Measurements from ENCODE around the gene EPSTI1.

Gene EPSTI1

DNA sequence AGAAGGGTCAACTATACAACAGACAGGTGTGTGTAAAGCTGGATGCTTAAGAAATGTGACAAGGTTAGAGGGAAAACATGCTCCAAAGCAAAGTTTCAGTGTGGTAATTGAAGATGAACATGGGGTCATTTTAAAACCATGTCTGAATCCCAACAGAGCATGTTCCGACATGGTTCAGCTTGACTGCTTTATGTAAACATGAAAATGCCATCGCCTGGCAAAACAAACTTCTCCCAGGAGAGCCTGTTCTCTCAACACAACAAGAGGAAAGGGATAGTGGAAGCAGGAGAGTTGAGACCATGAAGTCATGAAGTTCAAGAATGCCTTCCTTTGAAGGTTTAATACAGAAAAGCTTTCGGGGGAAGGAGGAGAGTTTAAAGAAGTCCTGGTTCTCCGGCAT, 85.8 kb downstream of the EPSTI1 start:
- TF ChIP-seq, protein P1, sequence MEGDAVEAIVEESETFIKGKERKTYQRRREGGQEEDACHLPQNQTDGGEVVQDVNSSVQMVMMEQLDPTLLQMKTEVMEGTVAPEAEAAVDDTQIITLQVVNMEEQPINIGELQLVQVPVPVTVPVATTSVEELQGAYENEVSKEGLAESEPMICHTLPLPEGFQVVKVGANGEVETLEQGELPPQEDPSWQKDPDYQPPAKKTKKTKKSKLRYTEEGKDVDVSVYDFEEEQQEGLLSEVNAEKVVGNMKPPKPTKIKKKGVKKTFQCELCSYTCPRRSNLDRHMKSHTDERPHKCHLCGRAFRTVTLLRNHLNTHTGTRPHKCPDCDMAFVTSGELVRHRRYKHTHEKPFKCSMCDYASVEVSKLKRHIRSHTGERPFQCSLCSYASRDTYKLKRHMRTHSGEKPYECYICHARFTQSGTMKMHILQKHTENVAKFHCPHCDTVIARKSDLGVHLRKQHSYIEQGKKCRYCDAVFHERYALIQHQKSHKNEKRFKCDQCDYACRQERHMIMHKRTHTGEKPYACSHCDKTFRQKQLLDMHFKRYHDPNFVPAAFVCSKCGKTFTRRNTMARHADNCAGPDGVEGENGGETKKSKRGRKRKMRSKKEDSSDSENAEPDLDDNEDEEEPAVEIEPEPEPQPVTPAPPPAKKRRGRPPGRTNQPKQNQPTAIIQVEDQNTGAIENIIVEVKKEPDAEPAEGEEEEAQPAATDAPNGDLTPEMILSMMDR (IDR thresholded peaks at IDR 0.05; ENCODE audit: insufficient read depth, low read depth, low read length, missing control alignments): no peak
- no peak for DNase-seq (ENCODE audit: low read depth)
- H3K4me3 ChIP-seq (ENCODE audit: low read depth, low read length): no peak overlapping the region

DNA sequence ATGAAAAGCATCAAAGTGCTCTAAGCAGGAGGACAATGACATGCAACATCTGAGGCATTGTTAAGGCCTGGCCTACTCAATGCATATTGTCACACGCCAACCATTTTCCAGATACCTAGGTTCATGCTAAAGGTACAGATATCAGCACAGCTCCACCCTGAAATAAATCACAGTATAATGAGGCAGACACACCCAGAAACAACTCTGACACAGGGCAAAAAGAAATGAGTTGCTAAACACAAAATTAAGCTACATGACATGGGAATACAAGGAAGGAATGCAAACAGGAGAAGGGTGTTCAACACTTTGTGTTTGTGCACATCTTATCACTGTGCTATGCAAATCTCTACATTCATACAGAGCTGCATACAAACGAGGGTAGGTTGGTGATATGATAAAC, 86.5 kb downstream of the EPSTI1 start:
- TF ChIP-seq, protein P1 (IDR thresholded peaks at IDR 0.05; ENCODE audit: insufficient read depth, low read depth, low read length, missing control alignments): no peak
- DNase-seq (ENCODE audit: low read depth): no peak
- H3K4me3 ChIP-seq (ENCODE audit: low read depth, low read length): no peak overlapping the region

DNA sequence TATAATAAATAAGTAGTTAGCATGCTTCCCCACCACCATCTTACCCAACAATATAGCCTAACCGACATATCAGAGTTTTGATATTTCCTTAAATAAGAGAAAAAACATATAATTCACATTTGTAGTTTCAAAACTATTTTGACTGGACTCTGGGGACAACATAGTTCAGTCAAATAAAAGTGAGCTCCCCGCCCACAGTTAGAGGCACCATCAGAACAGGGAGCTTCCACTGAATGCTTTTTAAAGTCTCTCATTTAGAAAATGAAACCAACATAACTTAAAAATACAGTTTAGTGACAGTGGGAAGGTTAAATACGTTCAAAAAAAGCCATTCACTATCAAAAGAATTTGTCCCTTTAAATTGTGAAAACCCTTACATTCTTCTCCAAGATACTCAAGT, 92.8 kb downstream of the EPSTI1 start:
- H3K4me3 ChIP-seq (ENCODE audit: low read depth, low read length): no peak overlapping the region
- peak; percentile 28 for DNase-seq (ENCODE audit: low read depth)
- TF ChIP-seq, protein P1 (IDR thresholded peaks at IDR 0.05; ENCODE audit: insufficient read depth, low read depth, low read length, missing control alignments): no peak

DNA sequence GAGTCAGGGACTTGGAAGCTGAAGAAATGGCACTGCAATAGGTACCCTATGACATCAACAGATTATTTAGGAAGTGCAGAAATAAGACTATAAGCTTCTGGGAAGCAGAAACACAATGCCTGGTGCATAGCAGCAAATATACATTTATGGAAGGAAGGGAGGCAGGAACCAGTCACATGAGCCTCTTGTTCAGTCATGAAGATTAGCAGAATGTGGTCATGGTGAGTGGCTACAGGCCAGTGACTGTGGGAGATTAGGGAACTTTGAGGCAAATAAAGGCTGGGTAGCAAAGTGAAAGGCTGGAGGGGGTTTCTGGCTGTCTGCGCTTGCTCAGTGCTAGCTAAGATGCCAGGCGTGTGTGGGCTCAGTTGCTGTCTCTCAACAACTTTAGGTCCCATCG, 96.3 kb downstream of the EPSTI1 start:
- TF ChIP-seq, protein P1 (IDR thresholded peaks at IDR 0.05; ENCODE audit: insufficient read depth, low read depth, low read length, missing control alignments): no peak
- DNase-seq (ENCODE audit: low read depth): no peak
- no peak overlapping the region for H3K4me3 ChIP-seq (ENCODE audit: low read depth, low read length)

DNA sequence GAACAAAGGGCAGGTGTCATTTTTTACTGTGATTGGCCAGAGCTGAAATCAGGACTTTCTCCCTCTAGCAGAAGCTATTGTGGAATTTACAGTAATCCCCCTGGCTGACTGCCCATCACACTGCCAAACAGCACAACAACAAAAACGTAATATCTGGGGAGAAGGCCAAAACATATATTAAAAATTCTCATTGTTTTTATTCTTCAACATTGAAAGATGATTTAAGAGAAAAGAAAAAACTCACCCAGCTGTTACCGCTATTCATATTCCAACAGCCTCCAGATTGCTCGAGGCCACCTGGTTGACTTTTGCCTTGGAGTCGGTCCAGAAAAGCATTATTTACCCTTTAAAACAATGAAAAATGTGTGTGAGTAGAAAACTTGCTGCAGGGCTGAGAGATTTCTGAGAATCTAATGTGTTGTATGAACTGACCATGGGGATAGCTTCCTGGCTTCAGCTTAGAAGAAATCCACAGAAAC, 97.2 kb downstream of the EPSTI1 start:
- TF ChIP-seq, protein P1 (IDR thresholded peaks at IDR 0.05; ENCODE audit: insufficient read depth, low read depth, low read length, missing control alignments): no peak
- H3K4me3 ChIP-seq (ENCODE audit: low read depth, low read length): no peak overlapping the region
- DNase-seq (ENCODE audit: low read depth): no peak

DNA sequence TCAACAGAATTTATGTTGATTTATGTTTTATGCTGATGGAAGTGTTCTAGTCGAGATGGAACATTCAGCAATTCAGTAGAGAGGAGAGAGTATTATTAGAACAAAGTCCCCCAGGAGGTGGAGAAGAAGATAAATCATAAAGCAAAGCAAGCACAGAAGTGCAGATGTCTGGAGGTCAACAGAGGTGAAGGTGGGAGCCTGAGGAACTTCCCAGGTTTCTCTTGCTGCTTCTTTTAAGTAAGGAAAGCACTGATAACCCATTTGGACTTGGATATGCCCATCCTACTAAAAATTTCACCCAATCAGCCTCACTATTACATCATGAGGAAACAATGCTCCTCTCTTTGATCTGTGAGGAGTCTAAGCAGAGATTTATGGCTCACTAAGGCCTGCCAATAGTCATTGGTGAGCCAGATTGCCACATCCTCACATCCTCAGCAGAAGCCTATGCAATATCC, 98.8 kb downstream of the EPSTI1 start:
- DNase-seq (ENCODE audit: low read depth): no peak
- TF ChIP-seq, protein P1 (IDR thresholded peaks at IDR 0.05; ENCODE audit: insufficient read depth, low read depth, low read length, missing control alignments): no peak

DNA sequence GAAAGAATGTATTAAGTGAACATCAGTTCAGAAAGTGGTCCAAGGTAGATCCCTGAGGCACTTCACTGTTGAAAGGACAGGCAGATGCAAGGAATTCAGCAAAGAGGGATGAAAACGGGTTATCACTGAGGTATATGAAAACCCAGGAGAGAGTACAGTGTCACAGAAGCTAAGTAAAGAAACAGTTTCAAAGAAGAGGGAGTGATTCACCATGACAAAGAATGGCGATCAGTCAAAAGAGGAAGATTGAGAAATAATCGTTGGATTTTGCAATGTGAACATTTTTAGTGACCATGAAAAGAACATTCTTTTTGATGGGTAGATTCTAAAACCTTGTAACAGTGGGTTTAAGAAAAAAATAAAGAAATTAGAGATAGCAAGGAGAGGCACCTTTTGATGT, 99.3 kb downstream of the EPSTI1 start:
- no peak for DNase-seq (ENCODE audit: low read depth)
- TF ChIP-seq, protein P1 (IDR thresholded peaks at IDR 0.05; ENCODE audit: insufficient read depth, low read depth, low read length, missing control alignments): no peak
- H3K4me3 ChIP-seq (ENCODE audit: low read depth, low read length): no peak overlapping the region

More for the DNA sequence above, 98.8 kb downstream of the EPSTI1 start:
- no peak overlapping the region for H3K4me3 ChIP-seq (ENCODE audit: low read depth, low read length)
